Stimulated activated CD4-positive, alpha-beta T cell treated with anti-CD3 and anti-CD28 coated beads, Interleukin-4, amount 100 ng/mL, for 24 hours (primary cell): ENCODE measurements around the gene FSTL3.
"Not testable (repeated sequence)": the region's sequence is repeated elsewhere in the genome, so short reads cannot be mapped to it uniquely, and the experiment has no call there.

Experiments
- DNase-seq: peaks from one replicate; pipeline ENCODE4 v3.0.0-alpha.2; 2020

FSTL3 gene

DNA sequence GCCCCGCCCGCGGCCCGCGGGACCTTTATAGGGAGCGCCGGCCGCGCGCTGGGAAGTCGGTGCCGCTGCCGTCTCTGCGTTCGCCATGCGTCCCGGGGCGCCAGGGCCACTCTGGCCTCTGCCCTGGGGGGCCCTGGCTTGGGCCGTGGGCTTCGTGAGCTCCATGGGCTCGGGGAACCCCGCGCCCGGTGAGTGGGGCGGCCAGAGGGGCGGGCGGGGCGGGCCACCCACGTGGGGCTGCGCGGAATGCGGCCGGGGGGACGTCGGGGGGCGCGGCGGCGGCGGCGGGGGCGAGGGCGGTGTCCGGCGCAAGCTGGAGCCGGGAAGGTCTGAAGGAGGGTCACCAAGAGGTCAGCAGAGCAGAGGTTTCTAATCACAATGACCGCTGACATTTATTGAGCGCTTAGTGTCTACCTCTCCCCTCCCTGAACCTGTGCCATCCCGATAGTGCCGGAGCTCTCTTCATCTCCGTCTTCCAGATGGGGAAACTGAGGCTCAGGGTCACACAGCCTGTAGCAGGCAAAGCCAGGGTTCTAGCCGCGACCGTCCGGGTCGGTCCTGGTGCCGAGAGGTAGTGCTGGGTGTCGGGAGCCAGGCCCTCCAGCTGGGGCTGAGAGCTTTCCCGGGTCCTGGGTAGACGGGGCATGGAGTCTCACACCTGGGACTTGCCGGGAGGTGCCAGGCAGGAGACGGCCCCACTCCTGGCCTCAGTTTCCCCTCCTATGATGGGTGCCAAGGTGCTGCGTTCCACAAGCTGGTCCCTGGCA, at the start of gene FSTL3:
Gene FSTL3 (plus strand): TSS at position 54 of the 767 bp plus-strand sequence. CDS start 32 bp downstream, at position 86.
- DNase-seq = no peak

DNA sequence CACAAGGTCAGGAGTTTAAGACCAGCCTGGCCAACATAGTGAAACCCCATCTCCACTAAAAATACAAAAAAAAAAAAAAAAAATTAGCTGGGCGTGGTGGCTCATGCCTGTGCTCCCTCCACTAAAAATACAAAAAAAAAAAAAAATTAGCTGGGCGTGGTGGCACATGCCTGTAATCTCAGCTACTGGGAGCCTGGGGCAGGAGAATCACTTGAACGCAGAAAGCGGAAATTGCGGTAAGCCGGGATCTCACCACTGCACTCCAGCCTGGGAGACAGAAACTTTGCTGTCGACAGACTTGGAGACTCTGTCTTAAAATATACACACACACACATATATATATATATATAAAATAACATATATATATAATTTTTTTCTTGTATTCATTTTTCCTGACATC, 49.6 kb upstream of the FSTL3 start:
- not testable (repeated sequence) for DNase-seq

DNA sequence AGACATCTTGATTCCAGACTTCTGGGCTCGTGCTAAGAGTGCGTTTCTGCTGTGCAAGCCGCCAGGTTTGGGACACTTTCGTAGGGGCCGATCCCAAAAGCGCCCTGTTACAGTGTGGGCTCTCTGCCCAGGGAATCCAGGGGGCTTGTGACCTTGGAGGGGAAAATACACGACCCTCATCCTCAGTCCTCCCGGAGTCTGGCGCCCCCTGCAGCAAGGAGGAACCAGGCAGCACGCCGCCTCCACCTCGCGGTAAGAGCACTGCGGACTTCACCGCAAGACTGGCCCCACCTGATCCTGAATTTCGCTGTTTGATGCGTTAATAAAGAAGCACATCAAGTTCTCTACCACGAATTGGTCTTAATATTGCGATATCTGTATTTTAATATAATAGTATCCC, 48.0 kb upstream of the FSTL3 start:
- no peak for DNase-seq

DNA sequence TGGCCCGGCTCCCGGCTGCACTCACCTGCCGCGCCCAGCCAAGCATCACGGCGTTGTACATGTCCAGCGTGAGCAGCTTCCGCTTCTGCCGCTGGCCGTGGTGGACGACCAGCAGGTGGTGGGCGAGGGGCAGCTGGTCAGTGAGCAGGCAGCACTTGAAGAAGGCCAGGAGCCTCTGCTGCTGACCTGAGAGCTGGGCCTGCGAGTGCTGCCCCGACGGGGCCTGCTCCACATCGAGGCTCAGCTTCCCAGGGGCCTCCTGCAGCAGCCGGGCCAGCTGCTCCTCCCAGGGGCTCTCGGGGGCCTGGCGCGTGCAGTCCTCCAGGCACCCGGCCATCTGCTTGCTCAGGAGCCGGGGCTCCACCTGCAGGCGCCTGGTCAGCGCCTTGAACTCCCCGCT, 46.7 kb upstream of the FSTL3 start:
- not testable (repeated sequence) for DNase-seq

DNA sequence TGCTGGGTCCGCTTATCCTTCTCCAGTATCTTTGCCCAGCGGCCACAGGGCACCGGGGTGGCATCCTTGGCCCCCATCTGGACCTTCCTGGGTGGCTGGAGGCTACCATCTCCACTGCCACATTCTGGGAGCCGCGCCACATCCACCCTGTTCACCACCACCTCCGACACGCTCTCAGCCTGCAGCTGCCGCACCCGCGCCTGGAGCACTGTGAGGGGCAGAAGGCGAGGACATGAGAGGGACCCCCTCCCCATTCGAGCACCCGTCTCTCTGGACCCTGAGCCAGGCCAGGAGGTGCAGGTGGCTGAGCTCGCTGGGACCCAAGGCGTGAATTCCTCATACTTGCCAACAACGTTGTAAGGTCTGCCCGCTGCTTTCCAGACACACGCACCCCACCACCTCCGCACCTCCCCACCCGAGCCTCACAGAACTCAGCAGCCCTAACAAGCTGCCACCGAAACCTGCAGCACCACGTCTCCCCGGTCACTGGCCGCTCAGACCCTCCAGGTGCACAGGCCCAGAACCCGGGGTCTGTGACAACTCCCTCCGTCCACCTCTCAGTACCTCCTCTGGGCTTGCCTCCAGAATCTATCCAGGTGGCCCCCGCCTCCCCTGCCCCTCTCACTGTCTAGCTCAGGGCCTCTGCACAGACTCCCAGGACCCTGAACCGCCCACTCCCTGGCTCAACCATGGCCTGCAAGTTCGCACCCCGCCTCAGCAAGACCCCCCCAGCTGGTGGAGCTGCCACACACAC, 46.1 kb upstream of the FSTL3 start:
- DNase-seq = no peak

DNA sequence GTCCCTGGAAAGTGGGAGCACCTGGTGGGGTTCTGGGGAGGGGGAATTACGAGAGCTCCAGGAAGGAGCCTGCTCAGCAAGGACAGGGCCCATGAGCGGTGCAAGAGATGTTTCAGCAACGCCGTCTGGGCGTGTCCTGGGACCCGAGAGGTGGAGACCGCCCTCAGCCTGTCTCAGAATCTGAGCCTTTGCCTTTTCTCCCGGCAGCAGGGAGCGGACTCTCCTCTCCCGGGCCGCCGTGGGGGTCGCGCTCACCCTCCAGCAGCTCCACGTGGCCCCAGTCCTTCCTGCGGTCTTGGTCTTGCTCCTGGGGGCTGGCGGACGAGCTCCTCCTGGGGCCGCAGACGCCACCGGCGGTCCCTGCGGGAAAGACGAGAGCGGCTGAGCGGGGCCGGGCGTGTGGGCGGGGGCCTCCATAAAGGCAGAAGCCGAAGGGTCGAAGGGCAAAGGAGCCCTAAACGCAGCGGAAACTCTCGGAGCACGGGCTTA, 43.6 kb upstream of the FSTL3 start:
- DNase-seq = peak; percentile 54

DNA sequence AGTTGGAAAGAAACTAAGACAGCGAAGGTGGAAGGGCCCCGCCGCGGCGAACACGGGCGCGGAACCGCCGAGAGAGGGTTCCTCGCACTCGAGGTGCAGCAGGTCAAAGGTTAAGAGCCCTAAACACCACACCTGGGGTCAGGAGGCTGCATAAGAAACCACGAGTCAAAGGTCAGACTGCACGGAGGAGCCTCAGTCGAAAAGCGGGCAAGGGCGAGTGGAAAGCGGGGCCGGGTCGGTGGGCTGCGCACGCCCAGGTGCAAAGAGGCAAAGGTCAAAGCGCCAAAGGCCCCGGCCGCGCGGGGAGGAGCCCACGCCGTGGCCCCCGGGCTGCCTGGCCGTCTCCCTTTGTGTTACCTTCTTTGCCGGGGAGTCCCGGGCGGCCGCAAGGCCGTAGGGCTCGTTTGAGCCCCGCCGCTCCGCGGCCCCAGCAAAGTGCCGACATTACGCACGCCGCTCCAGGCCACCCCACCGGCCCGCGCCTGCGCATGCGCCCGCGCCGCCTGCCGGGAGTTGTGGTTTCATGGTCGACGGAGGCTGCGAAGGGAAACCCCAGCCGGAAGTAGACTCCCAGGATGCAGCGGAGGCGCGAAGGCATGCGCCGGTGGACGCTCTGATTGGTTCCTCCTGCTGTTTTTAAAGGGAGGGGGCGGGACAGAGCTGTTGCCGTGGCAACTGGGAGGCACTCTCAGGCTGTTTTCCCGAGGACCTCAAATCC, 43.0 kb upstream of the FSTL3 start, which contains the start of gene POLRMT:
Gene POLRMT (minus strand): TSS at position 470 of the 718 bp plus-strand sequence. CDS start 25 bp downstream, at position 445.
- peak; percentile 98 for DNase-seq

DNA sequence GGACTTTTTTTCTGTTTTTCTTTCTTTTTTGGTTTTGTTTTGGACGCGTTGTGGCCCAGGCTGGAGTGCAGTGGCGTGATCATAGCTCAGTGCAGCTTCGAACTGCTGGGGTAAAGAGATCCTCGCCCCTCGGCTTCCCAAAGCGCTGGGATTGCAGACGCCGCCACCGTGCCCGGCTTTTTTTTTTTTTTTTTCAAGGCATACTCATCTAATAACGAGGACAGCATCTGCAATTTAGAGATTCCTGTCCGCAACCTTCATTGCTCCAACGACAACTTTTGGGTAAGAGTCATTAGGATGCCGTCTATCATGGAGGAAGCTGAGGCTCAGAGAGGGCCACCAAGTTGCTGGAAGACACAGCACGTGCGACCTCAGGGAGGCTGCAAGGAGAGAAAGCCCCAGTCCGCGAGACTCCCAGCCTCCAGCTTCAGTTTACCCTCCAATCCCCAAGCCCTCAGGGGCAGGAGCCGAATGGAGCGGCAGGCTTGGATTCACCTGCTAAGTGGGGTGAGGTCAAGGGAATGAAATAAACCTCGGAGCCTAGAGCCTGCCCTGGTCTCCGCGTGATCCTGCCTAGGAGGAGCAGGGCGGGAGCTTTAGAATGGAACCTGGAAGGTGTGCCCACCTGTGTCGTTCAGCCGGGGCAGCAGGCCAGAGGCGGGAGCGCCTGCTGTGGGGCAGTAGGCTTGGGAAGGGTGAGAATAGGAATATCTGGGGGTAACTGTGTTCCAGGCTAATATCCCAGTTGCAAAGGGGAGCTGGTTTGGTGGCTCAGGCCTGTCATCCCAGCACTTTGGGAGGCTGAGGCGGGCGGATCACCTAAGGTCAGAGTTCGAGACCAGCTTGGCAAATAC, 42.2 kb upstream of the FSTL3 start:
- DNase-seq = no peak

DNA sequence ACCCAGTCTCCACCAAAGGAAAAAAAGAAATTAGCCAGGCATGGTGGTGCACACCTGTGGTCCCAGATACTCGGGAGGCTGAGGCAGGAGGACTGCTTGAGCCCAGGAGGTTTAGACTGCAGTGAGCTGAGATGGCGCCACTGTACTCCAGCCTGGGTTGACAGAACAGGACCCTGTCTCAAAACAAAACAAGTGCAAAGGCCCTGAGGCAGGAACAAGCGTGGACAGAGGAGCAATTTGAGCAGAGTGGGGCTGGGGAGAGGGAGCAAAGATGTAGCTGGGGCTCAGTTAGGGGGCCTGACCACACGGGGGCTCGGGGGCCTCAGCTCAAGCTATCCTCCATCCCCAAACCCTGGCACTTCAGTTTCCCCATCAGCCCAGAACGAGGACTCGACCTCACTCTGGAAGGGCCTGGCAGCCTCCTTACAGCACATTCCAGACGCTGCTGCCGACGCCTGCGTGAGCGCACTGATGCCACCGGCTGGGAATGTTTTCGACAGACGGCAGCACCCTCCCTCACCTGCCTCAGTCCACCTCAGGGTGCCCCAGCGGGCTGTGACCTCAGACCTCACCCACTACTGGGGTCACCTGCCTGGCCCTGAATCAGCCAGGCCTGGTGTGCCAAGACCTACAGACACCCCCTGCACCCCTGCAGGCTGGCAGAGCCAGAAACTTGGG, 41.1 kb upstream of the FSTL3 start:
- no peak for DNase-seq

DNA sequence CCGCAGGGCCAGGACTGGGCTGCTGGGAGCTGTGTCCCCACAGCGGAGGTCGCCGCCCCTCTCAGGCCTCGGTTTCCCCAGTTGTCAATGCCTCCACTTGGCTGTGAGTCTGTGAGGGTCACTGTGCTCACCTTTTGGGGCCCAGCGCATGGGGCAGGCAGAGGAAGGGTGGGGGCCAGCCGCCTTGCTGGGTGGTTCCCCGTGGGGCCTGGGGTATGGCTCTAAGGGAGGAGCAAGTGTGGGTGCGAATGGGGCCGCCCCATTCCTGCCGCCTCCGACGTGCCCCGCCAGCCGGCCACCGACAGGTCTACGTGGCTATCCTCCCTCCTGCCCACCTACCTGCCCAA, 37.3 kb upstream of the FSTL3 start:
- no peak for DNase-seq

DNA sequence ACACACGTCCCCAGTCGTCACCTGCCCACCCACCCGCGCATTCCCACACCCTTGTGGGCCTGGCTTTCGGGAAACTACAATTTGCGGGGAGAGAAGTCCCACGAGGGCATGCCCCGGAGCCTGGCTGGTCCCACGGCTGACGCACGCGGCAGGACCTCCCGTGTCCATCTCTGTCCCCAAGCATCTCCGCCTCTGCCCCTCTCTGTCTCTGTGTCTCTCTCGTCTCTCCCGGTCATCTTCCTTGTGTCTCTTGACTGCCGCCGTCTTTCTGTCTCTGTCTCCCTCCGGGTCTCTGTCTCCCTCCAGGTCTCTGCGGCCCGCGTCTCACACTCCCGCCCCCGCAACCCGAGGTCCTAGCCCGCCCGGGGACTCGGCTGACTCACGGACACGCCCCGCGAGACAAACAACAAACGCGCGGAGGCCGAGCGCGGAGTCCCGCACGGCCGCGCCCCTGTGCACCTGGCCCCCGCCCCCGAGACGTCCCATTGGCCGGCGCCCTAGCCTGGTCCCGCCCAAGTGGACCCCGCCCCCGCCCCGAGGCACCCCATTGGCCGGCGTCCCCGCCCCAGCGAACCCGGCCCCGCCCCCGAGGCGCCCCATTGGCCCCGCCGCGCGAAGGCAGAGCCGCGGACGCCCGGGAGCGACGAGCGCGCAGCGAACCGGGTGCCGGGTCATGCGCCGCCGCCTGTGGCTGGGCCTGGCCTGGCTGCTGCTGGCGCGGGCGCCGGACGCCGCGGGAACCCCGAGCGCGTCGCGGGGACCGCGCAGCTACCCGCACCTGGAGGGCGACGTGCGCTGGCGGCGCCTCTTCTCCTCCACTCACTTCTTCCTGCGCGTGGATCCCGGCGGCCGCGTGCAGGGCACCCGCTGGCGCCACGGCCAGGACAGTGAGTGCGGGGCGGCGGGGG, 36.7 kb upstream of the FSTL3 start, which contains the start of gene FGF22:
Gene FGF22 (plus strand): TSS at position 627 of the 908 bp plus-strand sequence. CDS start 47 bp downstream, at position 674.
- DNase-seq = peak; percentile 95

DNA sequence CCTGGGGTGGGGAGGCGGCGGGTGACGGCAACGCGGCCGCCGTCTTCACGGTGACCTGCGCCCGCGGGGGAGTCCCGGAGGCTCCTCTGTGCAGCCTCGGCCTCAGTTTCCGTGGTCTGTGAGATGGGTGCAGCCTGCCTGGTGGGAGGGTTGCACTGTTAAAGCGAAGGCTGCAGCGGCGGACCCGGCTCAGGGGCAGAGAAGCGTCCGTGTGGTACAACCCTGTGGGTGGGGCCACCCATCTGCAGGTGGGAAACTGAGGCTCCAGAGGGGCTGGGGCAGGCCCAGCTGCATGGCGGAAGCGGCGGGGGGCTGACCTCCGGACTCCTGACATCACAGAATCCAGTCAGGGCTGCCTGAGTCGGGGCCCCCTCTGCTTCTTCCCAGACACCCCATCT, 36.0 kb upstream of the FSTL3 start:
- DNase-seq = no peak

DNA sequence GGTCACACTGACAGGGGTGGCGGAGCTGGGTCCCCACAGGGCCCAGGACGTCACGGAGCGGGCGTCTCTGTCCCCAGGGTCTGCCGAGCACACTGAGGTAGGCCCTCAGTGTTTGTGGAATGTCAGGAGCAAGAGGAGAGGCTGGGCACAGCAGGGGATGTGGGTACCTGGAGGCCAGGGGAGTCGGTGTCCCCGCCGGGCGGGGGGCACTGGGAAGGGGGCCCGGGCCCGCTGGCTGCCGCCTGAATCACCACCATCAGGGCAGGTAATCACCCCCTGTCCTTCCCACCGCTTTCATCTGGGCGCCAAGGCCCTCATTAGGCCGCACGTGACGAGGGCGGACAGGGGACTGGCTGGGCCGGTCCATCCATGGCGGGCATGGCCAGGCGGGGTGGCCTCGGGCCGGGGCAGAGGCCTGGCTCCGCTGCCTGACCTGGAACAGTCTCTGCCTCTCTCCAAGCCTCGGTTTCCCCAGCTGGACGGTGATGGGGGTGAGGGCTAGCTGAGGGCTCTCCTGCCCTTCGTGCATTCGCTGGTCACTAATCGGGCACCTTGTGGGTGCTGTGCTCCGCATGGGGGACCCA, 35.5 kb upstream of the FSTL3 start:
- no peak for DNase-seq

DNA sequence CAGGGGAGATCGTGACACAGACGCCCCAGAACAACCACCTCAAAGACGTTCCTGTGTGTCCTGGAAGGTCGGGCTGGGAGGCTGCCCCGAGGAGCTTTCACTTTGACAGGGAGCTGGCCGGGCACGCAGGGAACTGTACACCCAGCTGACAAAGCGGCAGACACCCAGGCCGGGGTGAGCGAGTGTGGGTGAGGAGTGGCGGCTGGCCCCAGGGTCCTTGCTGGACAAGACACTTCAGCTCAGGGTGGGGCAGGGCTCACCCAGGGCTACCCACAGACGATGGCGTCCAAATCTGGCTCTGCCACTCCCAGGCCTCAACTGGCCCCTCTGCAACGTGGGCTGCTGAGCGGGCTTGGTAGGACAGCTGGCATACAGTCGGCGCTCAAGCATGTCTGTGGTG, 34.5 kb upstream of the FSTL3 start:
- DNase-seq = no peak

DNA sequence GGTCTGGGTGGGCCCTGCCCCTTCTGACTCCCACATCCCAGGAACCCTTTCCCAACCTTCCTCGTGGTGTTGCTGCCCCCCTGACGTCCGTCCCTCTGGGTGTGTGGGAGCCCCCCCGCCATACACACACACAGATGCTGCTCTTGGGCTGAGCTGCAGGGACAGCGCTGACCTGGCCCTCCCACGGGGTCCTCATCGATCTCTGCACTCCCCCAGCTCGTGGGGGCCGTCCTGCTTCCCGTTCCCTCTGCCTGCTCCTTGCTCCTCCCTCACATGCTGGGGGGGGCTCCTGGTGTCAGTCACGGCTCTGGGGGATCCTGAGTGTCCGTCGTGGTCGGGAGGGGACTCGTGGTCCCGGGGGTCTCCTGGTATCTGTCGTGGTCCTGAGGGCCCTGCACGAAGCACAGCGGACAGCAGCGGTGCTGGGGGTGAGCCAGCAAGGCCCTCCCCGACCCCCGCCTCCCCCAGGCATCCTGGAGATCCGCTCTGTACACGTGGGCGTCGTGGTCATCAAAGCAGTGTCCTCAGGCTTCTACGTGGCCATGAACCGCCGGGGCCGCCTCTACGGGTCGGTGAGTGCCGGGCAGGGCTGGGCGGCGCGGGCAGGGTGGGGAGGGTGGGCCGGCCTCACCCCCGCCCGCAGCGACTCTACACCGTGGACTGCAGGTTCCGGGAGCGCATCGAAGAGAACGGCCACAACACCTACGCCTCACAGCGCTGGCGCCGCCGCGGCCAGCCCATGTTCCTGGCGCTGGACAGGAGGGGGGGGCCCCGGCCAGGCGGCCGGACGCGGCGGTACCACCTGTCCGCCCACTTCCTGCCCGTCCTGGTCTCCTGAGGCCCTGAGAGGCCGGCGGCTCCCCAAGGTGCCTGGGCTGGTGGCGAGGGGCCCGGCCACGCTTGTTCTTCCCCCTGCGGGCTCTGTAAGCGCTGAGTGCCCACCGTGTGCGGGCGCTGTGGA, 33.1 kb upstream of the FSTL3 start:
- no peak for DNase-seq

DNA sequence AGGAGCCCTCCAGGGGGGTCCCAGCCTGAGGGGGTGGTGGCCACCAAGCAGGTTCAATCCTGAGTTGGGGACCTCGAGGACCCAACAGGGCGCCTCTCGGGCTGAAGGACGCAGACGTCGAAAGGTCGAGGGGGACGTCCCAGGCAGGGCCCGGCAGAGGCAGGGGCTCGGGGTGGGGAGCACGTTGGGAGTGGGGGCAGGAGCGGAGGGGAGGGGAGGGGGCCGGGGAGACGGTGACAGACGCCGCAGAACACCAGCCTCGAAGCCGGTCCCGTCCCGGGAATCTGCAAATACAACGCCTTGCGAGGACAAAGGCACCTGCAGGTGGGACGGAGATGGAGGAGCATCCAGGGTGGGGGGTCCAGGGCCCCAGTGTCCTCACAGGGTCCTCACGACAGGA, 32.5 kb upstream of the FSTL3 start:
- DNase-seq = no peak

DNA sequence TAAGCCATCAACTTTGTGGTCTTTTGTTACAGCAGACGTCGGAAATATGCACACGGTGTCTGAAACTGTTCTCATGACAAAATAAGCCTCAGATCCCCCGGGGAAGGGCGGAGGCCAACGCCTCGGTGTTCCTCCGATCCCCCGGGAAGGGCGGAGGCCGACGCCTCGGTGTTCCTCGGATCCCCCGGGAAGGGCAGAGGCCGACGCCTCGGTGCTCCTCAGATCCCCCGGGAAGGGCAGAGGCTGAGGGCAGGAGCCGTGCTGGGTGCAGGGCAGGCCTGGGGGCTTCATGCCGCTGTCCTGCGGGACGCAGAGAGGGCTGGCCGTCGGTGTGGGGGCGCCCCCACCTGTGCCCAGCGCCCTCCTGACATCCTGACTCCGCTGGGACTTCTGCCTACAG, 31.8 kb upstream of the FSTL3 start:
- DNase-seq = no peak

DNA sequence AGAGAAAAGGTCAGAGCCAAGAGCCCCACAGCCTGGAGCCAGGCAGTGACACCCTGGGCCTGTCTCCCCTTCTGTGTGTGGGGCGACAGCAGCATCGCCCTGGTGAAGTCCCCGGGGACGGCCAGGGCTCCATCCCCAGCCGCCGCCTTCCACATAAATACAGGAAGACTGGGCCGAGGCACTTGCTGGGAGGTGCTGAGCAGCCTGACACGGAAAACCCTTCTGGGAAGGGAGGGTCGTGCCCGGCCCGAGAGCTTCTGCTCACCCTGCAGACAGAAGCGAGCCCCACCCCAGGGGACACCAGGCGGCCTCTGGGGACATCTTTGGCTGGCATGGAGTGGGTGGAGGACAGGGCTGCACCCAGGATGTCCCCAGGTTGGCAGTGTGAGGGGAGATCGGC, 31.4 kb upstream of the FSTL3 start:
- DNase-seq = no peak
